Keratinocyte (primary cell): ENCODE measurements around the gene HCN3. TPM values are rescaled to one million over a fixed set of nuclear protein-coding genes. Genes with fewer than 3 reads are reported as not detected.
"Not testable (repeated sequence)": the region's sequence is repeated elsewhere in the genome, so short reads cannot be mapped to it uniquely, and the experiment has no call there.

ENCODE experiments used
- DNase-seq: peaks from one replicate; pipeline ENCODE4 v3.0.0-alpha.2; 2011; ENCODE audit warnings: low read depth, missing footprints, low spot score
- FAIRE-seq: peaks from 2 replicates; lab custom pipeline; 2011; peaks lifted over from hg19 to GRCh38; lab: Jason Lieb, UNC
- H2AFZ ChIP-seq: 2 replicates; pipeline ENCODE4 v1.6.0; 2012; ENCODE audit warnings: low read length, control low read depth, inconsistent platforms; ENCODE audit not compliant: control insufficient read depth
- H3K27ac ChIP-seq: 2 replicates; pipeline ENCODE4 v1.5.1; 2011; ENCODE audit warnings: low read length; ENCODE audit not compliant: control insufficient read depth, insufficient read depth
- H3K27me3 ChIP-seq: 3 replicates; pipeline ENCODE4 v1.6.0; 2011; ENCODE audit warnings: low read length; ENCODE audit not compliant: control insufficient read depth, insufficient read depth; ENCODE audit errors: extremely low read depth
- H3K36me3 ChIP-seq, 2 experiments: 2 replicates in 1 of 2; 3 replicates in 1 of 2; pipeline ENCODE4 v1.5.1; 2011; ENCODE audit warnings: low read length in 2 of 2, mild to moderate bottlenecking in 1 of 2; ENCODE audit not compliant: control insufficient read depth in 2 of 2, insufficient read depth in 2 of 2; ENCODE audit errors: extremely low read depth in 1 of 2
- H3K4me1 ChIP-seq: 3 replicates; pipeline ENCODE4 v1.5.1; 2011; ENCODE audit warnings: low read length; ENCODE audit not compliant: control insufficient read depth, insufficient read depth; ENCODE audit errors: extremely low read depth
- H3K4me2 ChIP-seq: 3 replicates; pipeline ENCODE4 v1.6.0; 2011; ENCODE audit warnings: low read depth, low read length; ENCODE audit not compliant: control insufficient read depth, insufficient read depth; ENCODE audit errors: extremely low read depth
- H3K4me3 ChIP-seq, 3 experiments: fragments of 200-600 bp in 1 of 3; sonication (generic) in 1 of 3; 2 replicates in 2 of 3; 3 replicates in 1 of 3; pipeline ENCODE4 v1.5.1; 2011 to 2016; ENCODE audit warnings: low read length in 3 of 3, mild to moderate bottlenecking in 3 of 3, control low read depth in 2 of 3, inconsistent platforms in 1 of 3, low read depth in 1 of 3, mixed read lengths in 1 of 3, mixed run types in 1 of 3, moderate library complexity in 1 of 3; ENCODE audit not compliant: control insufficient read depth in 2 of 3, insufficient read depth in 2 of 3; ENCODE audit errors: extremely low read depth in 1 of 3
- H3K79me2 ChIP-seq: 2 replicates; pipeline ENCODE4 v1.6.0; 2012; ENCODE audit warnings: low read length; ENCODE audit not compliant: control insufficient read depth, insufficient read depth
- H3K9ac ChIP-seq: 3 replicates; pipeline ENCODE4 v1.6.0; 2011; ENCODE audit warnings: low read length; ENCODE audit not compliant: control insufficient read depth, insufficient read depth; ENCODE audit errors: extremely low read depth
- H3K9me1 ChIP-seq: 3 replicates; pipeline ENCODE4 v1.6.0; 2011; ENCODE audit warnings: low read length; ENCODE audit not compliant: control insufficient read depth, insufficient read depth; ENCODE audit errors: extremely low read depth
- H3K9me3 ChIP-seq: 2 replicates; pipeline ENCODE4 v1.5.1; 2012; ENCODE audit warnings: low read depth, low read length; ENCODE audit not compliant: control insufficient read depth
- H4K20me1 ChIP-seq: 3 replicates; pipeline ENCODE4 v1.6.0; 2011; ENCODE audit warnings: low read length; ENCODE audit not compliant: control insufficient read depth, insufficient read depth; ENCODE audit errors: extremely low read depth
- EZH2 ChIP-seq: IDR thresholded peaks from one replicate; pipeline ENCODE4 v1.6.1; 2012; ENCODE audit warnings: inconsistent platforms, mild to moderate bottlenecking, low read length, moderate library complexity
- dilution Hi-C: fragments of 300-500 bp; cut with MboI; formaldehyde crosslinking; loops from one replicate; pipeline ENCODE4 v1.7.0; 2020; ENCODE audit warnings: low sequenced_read_pairs; ENCODE audit not compliant: extremely low pct_ligation_motif_present
- polyA plus RNA-seq, 5 experiments: library from polyadenylated mRNA; depleted of rRNA in 3 of 5; stranded (reverse) in 3 of 5; stranded (forward) in 1 of 5; unstranded in 1 of 5; fragments of >200 nt; gene quantifications; 1 replicate in 1 of 5; 2 replicates in 3 of 5; 3 replicates in 1 of 5; pipeline versions ENCODE4 v1.2.1 to v1.2.3, GENCODE V29; 2011 to 2012; ENCODE audit warnings: missing spikeins in 2 of 5, low read depth in 1 of 5, low replicate concordance in 1 of 5
- TF ChIP-seq, protein P1 (sequence below), 3 experiments: IDR thresholded peaks in 1 of 3; conservative IDR thresholded peaks in 1 of 3; optimal IDR thresholded peaks in 1 of 3; 2 replicates in 2 of 3; 3 replicates in 1 of 3; pipeline versions ENCODE3 to v1.5.1; 2011; ENCODE audit warnings: low read length in 3 of 3, mild to moderate bottlenecking in 3 of 3, moderate library complexity in 2 of 3, control low read depth in 1 of 3, inconsistent platforms in 1 of 3; ENCODE audit not compliant: insufficient read depth in 2 of 3; ENCODE audit errors: extremely low read depth in 1 of 3

HCN3 gene
- polyA plus RNA-seq, 1 donor (not counting 4 experiments of a cell fraction or from before 2014, with no cell fraction given): 3.0 TPM

DNA sequence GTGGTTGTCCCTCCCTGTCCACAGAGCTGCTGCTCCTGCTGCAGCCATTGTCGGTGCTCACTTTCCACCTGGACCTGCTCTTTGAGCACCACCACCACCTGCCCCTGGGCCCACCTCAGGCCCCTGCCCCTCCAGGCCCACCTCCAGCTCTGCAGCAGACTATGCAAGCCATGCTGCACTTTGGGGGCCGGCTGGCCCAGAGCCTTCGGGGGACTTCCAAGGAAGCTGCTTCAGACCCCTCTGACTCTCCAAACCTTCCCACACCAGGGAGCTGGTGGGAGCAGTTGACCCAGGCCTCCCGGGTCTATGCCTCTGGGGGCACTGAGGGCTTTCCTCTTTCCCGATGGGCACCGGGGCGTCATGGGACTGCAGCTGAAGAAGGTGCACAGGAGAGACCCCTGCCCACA lies 49.4 kb downstream of the HCN3 start:
- H4K20me1 ChIP-seq: peaks cover 7% of the 10 kb centered on the region
- no peak overlapping the region for H3K9ac ChIP-seq
- DNase-seq: no peak
- H3K4me2 ChIP-seq: no peak overlapping the region
- no peak overlapping the region for H2AFZ ChIP-seq
- H3K79me2 ChIP-seq: peaks cover 16% of the 10 kb centered on the region
- H3K36me3 ChIP-seq: peaks cover 21 to 26% of the 10 kb centered on the region in 2 experiments
- TF ChIP-seq, protein P1, sequence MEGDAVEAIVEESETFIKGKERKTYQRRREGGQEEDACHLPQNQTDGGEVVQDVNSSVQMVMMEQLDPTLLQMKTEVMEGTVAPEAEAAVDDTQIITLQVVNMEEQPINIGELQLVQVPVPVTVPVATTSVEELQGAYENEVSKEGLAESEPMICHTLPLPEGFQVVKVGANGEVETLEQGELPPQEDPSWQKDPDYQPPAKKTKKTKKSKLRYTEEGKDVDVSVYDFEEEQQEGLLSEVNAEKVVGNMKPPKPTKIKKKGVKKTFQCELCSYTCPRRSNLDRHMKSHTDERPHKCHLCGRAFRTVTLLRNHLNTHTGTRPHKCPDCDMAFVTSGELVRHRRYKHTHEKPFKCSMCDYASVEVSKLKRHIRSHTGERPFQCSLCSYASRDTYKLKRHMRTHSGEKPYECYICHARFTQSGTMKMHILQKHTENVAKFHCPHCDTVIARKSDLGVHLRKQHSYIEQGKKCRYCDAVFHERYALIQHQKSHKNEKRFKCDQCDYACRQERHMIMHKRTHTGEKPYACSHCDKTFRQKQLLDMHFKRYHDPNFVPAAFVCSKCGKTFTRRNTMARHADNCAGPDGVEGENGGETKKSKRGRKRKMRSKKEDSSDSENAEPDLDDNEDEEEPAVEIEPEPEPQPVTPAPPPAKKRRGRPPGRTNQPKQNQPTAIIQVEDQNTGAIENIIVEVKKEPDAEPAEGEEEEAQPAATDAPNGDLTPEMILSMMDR (optimal IDR thresholded peaks at IDR 0.05 in 1 of 3, IDR thresholded peaks at IDR 0.05 in 1 of 3, conservative IDR thresholded peaks at IDR 0.05 in 1 of 3; ENCODE audit: extremely low read depth in 1 of 3, insufficient read depth in 2 of 3, low read length in 3 of 3): no peak
- TF ChIP-seq EZH2: no peak
- no peaks in the 10 kb centered on the region for H3K9me1 ChIP-seq
- no peak overlapping the region for H3K27ac ChIP-seq
- peaks cover 14% of the 10 kb centered on the region for H3K4me1 ChIP-seq
- no peaks in the 10 kb centered on the region for H3K27me3 ChIP-seq
- FAIRE-seq: no peak
- dilution Hi-C loops: no loop called here
- no peak overlapping the region for H3K4me3 ChIP-seq
- H3K9me3 ChIP-seq: no peaks in the 10 kb centered on the region

DNA sequence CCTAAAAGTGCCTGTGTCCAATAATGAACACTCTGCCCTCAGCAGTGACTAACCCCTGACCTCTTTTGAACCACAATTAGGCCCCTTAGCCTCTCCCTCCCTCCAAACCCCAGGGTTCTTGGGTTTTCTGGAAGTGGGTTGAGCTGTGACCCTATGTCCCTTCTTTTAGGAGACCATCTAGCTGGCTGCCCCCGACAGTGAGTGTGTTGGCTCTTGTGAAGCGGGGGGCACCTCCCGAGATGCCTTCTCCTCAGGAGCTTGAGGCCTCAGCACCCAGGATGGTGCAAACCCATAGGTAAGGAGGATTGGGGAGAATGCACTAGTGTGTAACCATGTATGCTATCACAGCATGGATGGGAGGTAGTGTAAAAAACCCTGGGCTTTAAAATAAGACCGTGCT lies 50.7 kb downstream of the HCN3 start:
- H3K4me1 ChIP-seq: peaks cover 8% of the 10 kb centered on the region
- H3K27ac ChIP-seq: no peak overlapping the region
- dilution Hi-C loops: no loop called here
- H2AFZ ChIP-seq: no peak overlapping the region
- TF ChIP-seq, protein P1 (optimal IDR thresholded peaks at IDR 0.05 in 1 of 3, IDR thresholded peaks at IDR 0.05 in 1 of 3, conservative IDR thresholded peaks at IDR 0.05 in 1 of 3; ENCODE audit: extremely low read depth in 1 of 3, insufficient read depth in 2 of 3, low read length in 3 of 3): no peak
- no peak for TF ChIP-seq EZH2
- no peaks in the 10 kb centered on the region for H4K20me1 ChIP-seq
- no peak overlapping the region for H3K4me2 ChIP-seq
- H3K9me3 ChIP-seq: no peaks in the 10 kb centered on the region
- no peaks in the 10 kb centered on the region for H3K27me3 ChIP-seq
- H3K9ac ChIP-seq: no peak overlapping the region
- FAIRE-seq (no peak), DNase-seq (no peak)
- H3K79me2 ChIP-seq: peaks cover 16% of the 10 kb centered on the region
- H3K4me3 ChIP-seq: no peak overlapping the region
- H3K9me1 ChIP-seq: no peaks in the 10 kb centered on the region
- H3K36me3 ChIP-seq: peaks cover 21 to 26% of the 10 kb centered on the region in 2 experiments

DNA sequence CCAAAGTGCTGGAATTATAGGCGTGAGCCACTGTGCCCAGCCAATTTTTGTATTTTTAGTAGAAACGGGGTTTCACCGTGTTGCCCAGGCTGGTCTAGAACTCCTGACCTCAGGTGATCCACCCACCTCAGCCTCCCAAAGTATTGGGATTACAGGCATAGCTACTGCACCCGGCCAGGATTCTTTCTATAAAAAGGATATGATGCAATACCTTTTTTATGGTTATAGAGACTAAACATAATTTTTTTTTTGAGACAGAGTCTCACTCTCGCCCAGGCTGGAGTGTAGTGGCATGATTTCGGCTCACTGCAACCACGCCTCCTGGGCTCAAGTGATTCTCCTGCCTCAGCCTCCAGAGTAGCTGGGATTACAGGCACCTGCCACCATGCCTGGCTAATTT lies 51.6 kb downstream of the HCN3 start:
- H3K27me3 ChIP-seq, dilution Hi-C loops, H3K27ac ChIP-seq: not testable (repeated sequence)

More for the DNA sequence above, 51.6 kb downstream of the HCN3 start:
- H4K20me1 ChIP-seq, H3K9ac ChIP-seq, H3K9me3 ChIP-seq, H3K4me2 ChIP-seq, H3K4me3 ChIP-seq, H3K4me1 ChIP-seq, FAIRE-seq, DNase-seq, H2AFZ ChIP-seq, H3K9me1 ChIP-seq: not testable (repeated sequence)
- Histone ChIP-seq H3K79me2 (peaks cover 16% of the 10 kb centered on the region), H3K36me3 (peaks cover 21 to 26% of the 10 kb centered on the region in 2 experiments)
